Prostate gland (tissue), 2 donors: ENCODE data around the gene TFF2. TPM values are rescaled to one million over a fixed set of nuclear protein-coding genes. Genes with fewer than 3 reads are reported as not detected.

Source experiments
- DNase-seq: peaks from one replicate; pipeline ENCODE4 v3.0.0-alpha.2; 2019; ENCODE audit warnings: low spot score
- H3K27ac ChIP-seq, 2 donors: fragments of 200-600 bp; sonication (generic); 2 replicates each; pipeline ENCODE4 v1.5.1; 2017 to 2019
- H3K27me3 ChIP-seq: fragments of 200-600 bp; sonication (generic); replicated peaks from 2 replicates; pipeline ENCODE4 v1.5.1; 2019; ENCODE audit not compliant: insufficient read depth
- H3K36me3 ChIP-seq, 2 donors: fragments of 200-600 bp; sonication (generic); 1 replicate in 1 of 2; 2 replicates in 1 of 2; pipeline versions ENCODE4 v1.5.1 to v1.8.1; 2017 to 2019
- H3K4me1 ChIP-seq: fragments of 200-600 bp; sonication (generic); replicated peaks from 2 replicates; pipeline ENCODE4 v1.5.1; 2019
- H3K4me3 ChIP-seq, 2 donors: fragments of 200-600 bp; sonication (generic); 2 replicates each; pipeline ENCODE4 v1.5.1; 2017 to 2019
- H3K9me3 ChIP-seq: fragments of 200-600 bp; sonication (generic); 2 replicates; pipeline ENCODE4 v1.5.1; 2017
- CTCF ChIP-seq, 4 experiments: fragments of 200-600 bp in 2 of 4; fragments of 450-650 bp in 2 of 4; sonication (generic) in 2 of 4; IDR thresholded peaks; 1 replicate in 3 of 4; 2 replicates in 1 of 4; pipeline ENCODE4 v1.5.1; 2016 to 2019; ENCODE audit warnings: antibody characterized with exemption in 4 of 4, mild to moderate bottlenecking in 2 of 4, moderate library complexity in 2 of 4
- POLR2A ChIP-seq: fragments of 450-650 bp; IDR thresholded peaks from one replicate; pipeline ENCODE4 v1.6.1; 2016; ENCODE audit warnings: antibody characterized with exemption, mild to moderate bottlenecking
- POLR2AphosphoS5 ChIP-seq: sonication (generic); formaldehyde crosslinking; IDR thresholded peaks from one replicate; pipeline ENCODE4 v1.6.1; 2017; ENCODE audit warnings: antibody characterized with exemption
- WGBS: methylation state at CpG from one replicate; pipeline ENCODE4 v1.1.5; 2018; 5-methylcytosine and 5-hydroxymethylcytosine counted together
- intact Hi-C: fragments of 100-400 bp; cut with DNase I; formaldehyde crosslinking; loops from one replicate; pipeline ENCODE4 v1.14.2; 2022
- total RNA-seq, 2 donors: library from RNA; depleted of rRNA; stranded (reverse); fragments of >200 nt; gene quantifications; one replicate each; pipeline ENCODE4 v1.1.0, GENCODE V29; 2016

TFF2 gene
- total RNA-seq, 2 donors from 2014 or later = not detected

GRCh38 chr21:42346441-42346840 lies 4.4 kb downstream of the TFF2 start:
- WGBS = 94% methylated on average over 9 of the region's 9 CpGs
- Histone ChIP-seq H3K4me3 (no peak overlapping the region), H3K36me3 (no peaks in the 10 kb centered on the region), H3K27me3 (no peaks in the 10 kb centered on the region), H3K27ac (no peak overlapping the region), H3K4me1 (no peaks in the 10 kb centered on the region), H3K9me3 (no peaks in the 10 kb centered on the region)
- no peak for DNase-seq
- TF ChIP-seq POLR2A (no peak), POLR2AphosphoS5 (no peak), CTCF (IDR thresholded peaks at IDR 0.05) (no peak)
- intact Hi-C loops = no loop called here

DNA sequence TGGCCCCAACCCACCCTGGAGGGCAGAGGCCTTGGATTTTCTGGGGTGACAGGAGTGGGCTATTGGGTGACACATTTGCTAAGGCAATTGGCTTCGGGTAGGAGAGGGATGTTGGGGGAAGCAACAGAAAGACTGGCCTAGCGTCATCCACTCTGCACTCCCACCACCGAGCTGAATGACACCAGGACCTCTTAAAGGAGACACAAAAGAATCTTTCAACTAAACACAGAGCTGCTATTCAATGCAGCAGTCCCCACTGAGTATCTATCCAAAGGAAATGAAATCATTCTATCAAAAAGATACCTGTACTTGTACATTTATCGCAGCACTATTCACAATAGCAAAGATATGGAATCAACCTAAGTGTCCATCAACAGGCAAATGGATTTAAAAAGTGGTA lies 6.2 kb downstream of the TFF2 start:
- no peak overlapping the region for H3K27ac ChIP-seq
- DNase-seq = no peak
- TF ChIP-seq POLR2A = no peak
- no peak for TF ChIP-seq POLR2AphosphoS5
- TF ChIP-seq CTCF (IDR thresholded peaks at IDR 0.05) = no peak
- no peaks in the 10 kb centered on the region for H3K9me3 ChIP-seq
- no peaks in the 10 kb centered on the region for H3K27me3 ChIP-seq
- H3K36me3 ChIP-seq = no peaks in the 10 kb centered on the region
- H3K4me3 ChIP-seq = no peak overlapping the region
- WGBS = 72% methylated on average over 4 of the region's 4 CpGs
- intact Hi-C loops = no loop called here
- H3K4me1 ChIP-seq = no peaks in the 10 kb centered on the region

GRCh38 chr21:42343963-42344510 lies 6.8 kb downstream of the TFF2 start:
- 89% methylated on average over 11 of the region's 11 CpGs for WGBS

GRCh38 chr21:42343556-42343955 lies 7.2 kb downstream of the TFF2 start:
- intact Hi-C loops = no loop called here
- DNase-seq = no peak
- H3K4me3 ChIP-seq = no peak overlapping the region
- no peaks in the 10 kb centered on the region for H3K36me3 ChIP-seq
- 86% methylated on average over 6 of the region's 6 CpGs for WGBS
- H3K27me3 ChIP-seq = no peaks in the 10 kb centered on the region
- no peak overlapping the region for H3K27ac ChIP-seq
- no peaks in the 10 kb centered on the region for H3K4me1 ChIP-seq
- H3K9me3 ChIP-seq = no peaks in the 10 kb centered on the region
- TF ChIP-seq POLR2AphosphoS5 (no peak), POLR2A (no peak), CTCF (IDR thresholded peaks at IDR 0.05) (no peak)

More at GRCh38 chr21:42343963-42344510, 6.8 kb downstream of the TFF2 start:
- no peaks in the 10 kb centered on the region for H3K4me1 ChIP-seq
- H3K36me3 ChIP-seq = no peaks in the 10 kb centered on the region
- intact Hi-C loops = no loop called here
- H3K4me3 ChIP-seq = no peak overlapping the region
- no peaks in the 10 kb centered on the region for H3K9me3 ChIP-seq
- H3K27ac ChIP-seq = no peak overlapping the region
- no peak for DNase-seq
- H3K27me3 ChIP-seq = no peaks in the 10 kb centered on the region
- TF ChIP-seq POLR2A = no peak
- no peak for TF ChIP-seq POLR2AphosphoS5
- no peak for TF ChIP-seq CTCF (IDR thresholded peaks at IDR 0.05)

DNA sequence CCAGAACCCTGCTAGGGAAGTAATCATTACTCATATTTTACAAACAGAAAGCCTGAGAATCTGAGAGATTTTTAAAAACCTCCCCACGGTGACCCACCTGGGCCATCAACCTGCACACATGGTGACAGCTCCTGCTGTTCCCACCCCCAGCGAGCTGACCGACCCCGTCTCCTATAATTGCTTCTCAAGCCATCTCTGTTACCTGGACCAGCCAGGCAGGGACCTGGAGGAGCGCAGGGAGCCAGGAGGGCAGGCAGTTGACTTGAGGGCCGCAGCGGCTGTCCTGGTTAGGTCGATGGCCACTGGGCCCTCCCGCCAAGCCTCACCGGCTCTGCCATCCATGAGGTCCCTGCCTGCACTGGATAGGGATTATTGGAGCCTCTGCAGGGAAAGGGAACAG lies 7.7 kb downstream of the TFF2 start:
- TF ChIP-seq CTCF (IDR thresholded peaks at IDR 0.05) = no peak
- no peak for DNase-seq
- Histone ChIP-seq H3K4me3 (no peak overlapping the region), H3K4me1 (no peaks in the 10 kb centered on the region), H3K36me3 (no peaks in the 10 kb centered on the region), H3K9me3 (no peaks in the 10 kb centered on the region), H3K27ac (no peak overlapping the region), H3K27me3 (no peaks in the 10 kb centered on the region)
- 91% methylated on average over 10 of the region's 10 CpGs for WGBS
- intact Hi-C loops = no loop called here
